ENCODE data around the gene ARSK.

DNA sequence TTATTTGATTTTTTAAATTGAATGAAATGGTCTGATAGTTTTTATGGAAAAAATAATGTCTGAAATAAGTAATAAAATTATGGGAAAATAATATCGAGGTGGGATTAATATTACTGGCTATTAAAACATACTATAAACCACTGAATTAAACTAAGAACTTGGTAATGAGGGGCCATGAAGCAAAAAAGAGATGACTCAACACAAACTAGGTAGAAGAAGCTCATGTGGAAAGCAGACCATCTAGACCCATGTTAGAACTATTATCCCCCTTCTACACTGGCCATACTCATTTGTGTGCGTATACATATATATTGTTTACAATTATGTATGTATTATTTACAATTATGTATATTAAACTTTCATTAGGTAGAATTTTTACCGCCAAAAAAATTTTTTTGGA, 56.5 kb downstream of the ARSK start:
- TF ChIP-seq, protein P1, sequence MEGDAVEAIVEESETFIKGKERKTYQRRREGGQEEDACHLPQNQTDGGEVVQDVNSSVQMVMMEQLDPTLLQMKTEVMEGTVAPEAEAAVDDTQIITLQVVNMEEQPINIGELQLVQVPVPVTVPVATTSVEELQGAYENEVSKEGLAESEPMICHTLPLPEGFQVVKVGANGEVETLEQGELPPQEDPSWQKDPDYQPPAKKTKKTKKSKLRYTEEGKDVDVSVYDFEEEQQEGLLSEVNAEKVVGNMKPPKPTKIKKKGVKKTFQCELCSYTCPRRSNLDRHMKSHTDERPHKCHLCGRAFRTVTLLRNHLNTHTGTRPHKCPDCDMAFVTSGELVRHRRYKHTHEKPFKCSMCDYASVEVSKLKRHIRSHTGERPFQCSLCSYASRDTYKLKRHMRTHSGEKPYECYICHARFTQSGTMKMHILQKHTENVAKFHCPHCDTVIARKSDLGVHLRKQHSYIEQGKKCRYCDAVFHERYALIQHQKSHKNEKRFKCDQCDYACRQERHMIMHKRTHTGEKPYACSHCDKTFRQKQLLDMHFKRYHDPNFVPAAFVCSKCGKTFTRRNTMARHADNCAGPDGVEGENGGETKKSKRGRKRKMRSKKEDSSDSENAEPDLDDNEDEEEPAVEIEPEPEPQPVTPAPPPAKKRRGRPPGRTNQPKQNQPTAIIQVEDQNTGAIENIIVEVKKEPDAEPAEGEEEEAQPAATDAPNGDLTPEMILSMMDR (IDR thresholded peaks at IDR 0.05; ENCODE audit: low read length), result no peak
- TF ChIP-seq EZH2 (IDR thresholded peaks at IDR 0.05; ENCODE audit: borderline replicate concordance, low read length), result no peak

All from OCI-LY1 (cell line).